T-cell (primary cell): Measurements from ENCODE around the gene MCM3AP. TPM values are rescaled to one million over a fixed set of nuclear protein-coding genes. Genes with fewer than 3 reads are reported as not detected.

ENCODE experiments used
- ATAC-seq, 4 experiments: fragments of 200-7000 bp in 3 of 4; fragments of 150-1000 bp in 1 of 4; cut with Tn5 transposase; replicated peaks in 1 of 4; 1 replicate in 3 of 4; 2 replicates in 1 of 4; pipeline ENCODE4 v1.10.0; 2021; ENCODE audit warnings: moderate library complexity in 3 of 4, mild to moderate bottlenecking in 2 of 4, moderate number of reproducible peaks in 1 of 4
- CTCF ChIA-PET, 2 donors: fragments of 300-600 bp; sonication (Branson Sonifier 250); formaldehyde crosslinking; loops; one replicate each; lab custom pipeline; 2022; ENCODE audit warnings: antibody characterized with exemption in 2 of 2; lab: Charles Lee
- POLR2A ChIA-PET, 2 donors: fragments of 300-600 bp; sonication (Branson Sonifier 250); formaldehyde crosslinking; loops; one replicate each; lab custom pipeline; 2022; ENCODE audit warnings: antibody characterized with exemption in 2 of 2; lab: Charles Lee
- DNase-seq, 35 experiments: peaks; one replicate each; pipeline versions ENCODE4 v3.0.0 to v3.0.0-alpha.2; 2013 to 2023
- H3K27ac ChIP-seq: one replicate; pipeline ENCODE4 v1.5.1; 2013; ENCODE audit warnings: low read length
- H3K27me3 ChIP-seq, 2 experiments: replicated peaks in 1 of 2; 1 replicate in 1 of 2; 2 replicates in 1 of 2; pipeline versions ENCODE4 v1.6.1 to v1.7.0; 2013; ENCODE audit warnings: low read length in 1 of 2, mixed read lengths in 1 of 2; ENCODE audit not compliant: control insufficient read depth in 2 of 2, insufficient read depth in 2 of 2; ENCODE audit errors: extremely low read depth in 1 of 2
- H3K36me3 ChIP-seq, 2 donors: 1 replicate in 1 of 2; 2 replicates in 1 of 2; pipeline versions ENCODE4 v1.6.1 to v1.7.0; 2013; ENCODE audit warnings: low read length in 1 of 2; ENCODE audit not compliant: control insufficient read depth in 2 of 2, insufficient read depth in 1 of 2; ENCODE audit errors: extremely low read depth in 1 of 2
- H3K4me1 ChIP-seq, 2 experiments: 1 replicate in 1 of 2; 2 replicates in 1 of 2; pipeline versions ENCODE4 v1.6.1 to v1.7.0; 2013; ENCODE audit warnings: low read length in 2 of 2, mixed read lengths in 1 of 2; ENCODE audit not compliant: insufficient read depth in 2 of 2, control insufficient read depth in 1 of 2; ENCODE audit errors: extremely low read depth in 1 of 2
- H3K4me3 ChIP-seq, 2 donors: 1 replicate in 1 of 2; 2 replicates in 1 of 2; pipeline versions ENCODE4 v1.5.1 to v1.7.0; 2013; ENCODE audit warnings: mild to moderate bottlenecking in 2 of 2, low read length in 1 of 2, moderate library complexity in 1 of 2; ENCODE audit not compliant: control insufficient read depth in 1 of 2; ENCODE audit errors: extremely low read depth in 1 of 2
- H3K9me3 ChIP-seq: 2 replicates; pipeline ENCODE4 v1.7.0; 2013
- H3K27ac Mint-ChIP-seq, 2 donors: one replicate each; pipeline ENCODE4 v1.8.0; 2020 to 2021; ENCODE audit warnings: mild to moderate bottlenecking in 2 of 2, mixed read lengths in 2 of 2
- H3K27me3 Mint-ChIP-seq, 2 donors: one replicate each; pipeline ENCODE4 v1.8.0; 2021 to 2022; ENCODE audit warnings: mixed read lengths in 2 of 2
- H3K36me3 Mint-ChIP-seq: one replicate; pipeline ENCODE4 v1.8.0; 2021; ENCODE audit warnings: mixed read lengths
- H3K4me1 Mint-ChIP-seq, 3 donors: one replicate each; pipeline ENCODE4 v1.8.0; 2020 to 2022; ENCODE audit warnings: mixed read lengths in 3 of 3, mild to moderate bottlenecking in 1 of 3
- H3K4me3 Mint-ChIP-seq, 3 donors: one replicate each; pipeline ENCODE4 v1.8.0; 2020 to 2022; ENCODE audit warnings: mild to moderate bottlenecking in 3 of 3, mixed read lengths in 3 of 3, moderate library complexity in 3 of 3
- H3K9me3 Mint-ChIP-seq, 3 donors: one replicate each; pipeline ENCODE4 v1.8.0; 2020 to 2022; ENCODE audit warnings: mixed read lengths in 3 of 3
- WGBS: methylation state at CpG from one replicate; pipeline ENCODE4 v1.1.5; 2013; ENCODE audit warnings: missing lambda C conversion rate; ENCODE audit not compliant: insufficient coverage; 5-methylcytosine and 5-hydroxymethylcytosine counted together
- total RNA-seq, 35 experiments: library from RNA in 6 of 35; stranded (reverse) in 6 of 35; fragments of 120-200 nt in 1 of 35; gene quantifications; one replicate each; pipeline versions ENCODE4 v1.2.1 to v1.2.4 and lab custom pipeline; 2013 to 2026

MCM3AP gene
- total RNA-seq, 5 donors from 2014 or later (not counting 1 experiment from before 2014, with no cell fraction given), result 126 to 180 (median 166) TPM

GRCh38 chr21:46320331-46320801, 35.0 kb upstream of the MCM3AP start:
- ATAC-seq, result no peak
- 56% methylated on average over 3 of the region's 4 CpGs for WGBS
- Histone ChIP-seq H3K4me3 (no peak overlapping the region), H3K27me3 (no peaks in the 10 kb centered on the region), H3K36me3 (no peaks in the 10 kb centered on the region), H3K9me3 (no peaks in the 10 kb centered on the region), H3K27ac (no peak overlapping the region), H3K4me1 (peaks cover 12 to 25% of the 10 kb centered on the region in 2 experiments)
- DNase-seq, result no peak
- H3K36me3 Mint-ChIP-seq, result no peaks in the 10 kb centered on the region
- H3K27me3 Mint-ChIP-seq, result no peaks in the 10 kb centered on the region
- peaks cover 18 to 28% (median 24%) of the 10 kb centered on the region in 3 donors for H3K4me1 Mint-ChIP-seq
- ChIA-PET POLR2A (no interaction called here), CTCF (no interaction called here)
- no peak overlapping the region for H3K4me3 Mint-ChIP-seq
- H3K27ac Mint-ChIP-seq, result no peak overlapping the region
- no peaks in the 10 kb centered on the region for H3K9me3 Mint-ChIP-seq

- H3K9me3 Mint-ChIP-seq, result no peaks in the 10 kb centered on the region
- peaks cover 16 to 27% (median 22%) of the 10 kb centered on the region in 3 donors for H3K4me1 Mint-ChIP-seq
- ATAC-seq (no peak), DNase-seq (no peak)
- CTCF ChIA-PET, result no interaction called here
- Histone ChIP-seq H3K27me3 (no peaks in the 10 kb centered on the region), H3K36me3 (no peaks in the 10 kb centered on the region), H3K4me3 (no peak overlapping the region), H3K9me3 (no peaks in the 10 kb centered on the region), H3K27ac (no peak overlapping the region), H3K4me1 (peaks cover 10 to 21% of the 10 kb centered on the region in 2 experiments)
- H3K27me3 Mint-ChIP-seq, result no peaks in the 10 kb centered on the region
- H3K27ac Mint-ChIP-seq, result no peak overlapping the region
- 93% methylated on average over 3 of the region's 7 CpGs for WGBS
- H3K4me3 Mint-ChIP-seq, result no peak overlapping the region
- POLR2A ChIA-PET, result no interaction called here
- H3K36me3 Mint-ChIP-seq, result no peaks in the 10 kb centered on the region
These were observed 33.8 kb upstream of the MCM3AP start for GRCh38 chr21:46319186-46319585.

- H3K36me3 Mint-ChIP-seq, result no peaks in the 10 kb centered on the region
- ChIA-PET POLR2A (no interaction called here), CTCF (no interaction called here)
- no peak for DNase-seq
- Histone ChIP-seq H3K36me3 (peaks cover 0 to under 1% of the 10 kb centered on the region in 2 donors), H3K27me3 (no peaks in the 10 kb centered on the region), H3K4me3 (no peak overlapping the region), H3K27ac (no peak overlapping the region), H3K9me3 (no peaks in the 10 kb centered on the region), H3K4me1 (peaks cover 10 to 19% of the 10 kb centered on the region in 2 experiments)
- ATAC-seq, result no peak
- no peak overlapping the region for H3K27ac Mint-ChIP-seq
- WGBS, result 94% methylated on average over 2 of the region's 4 CpGs
- H3K4me3 Mint-ChIP-seq, result no peak overlapping the region
- peaks cover 16 to 27% (median 22%) of the 10 kb centered on the region in 3 donors for H3K4me1 Mint-ChIP-seq
- H3K9me3 Mint-ChIP-seq, result no peaks in the 10 kb centered on the region
- H3K27me3 Mint-ChIP-seq, result no peaks in the 10 kb centered on the region
These were observed 33.0 kb upstream of the MCM3AP start for GRCh38 chr21:46318464-46318845.

- Mint-ChIP-seq H3K9me3 (no peaks in the 10 kb centered on the region), H3K27ac (no peak overlapping the region), H3K36me3 (no peaks in the 10 kb centered on the region), H3K4me3 (no peak overlapping the region), H3K4me1 (peaks cover 11 to 23% (median 18%) of the 10 kb centered on the region in 3 donors), H3K27me3 (no peaks in the 10 kb centered on the region)
- ATAC-seq (no peak), DNase-seq (no peak)
- Histone ChIP-seq H3K4me3 (no peak overlapping the region), H3K27ac (no peak overlapping the region), H3K36me3 (peaks cover 0 to 2% of the 10 kb centered on the region in 2 donors), H3K27me3 (no peaks in the 10 kb centered on the region), H3K9me3 (no peaks in the 10 kb centered on the region), H3K4me1 (peaks cover 9 to 13% of the 10 kb centered on the region in 2 experiments)
- ChIA-PET CTCF (interaction anchor here in 1 of 2 donors (0.6 kb wide), 1 partner anchor 43 kb away, joined by 9 read pairs; no protein-coding TSS in a partner anchor), POLR2A (no interaction called here)
- WGBS, result 97% methylated on average over 18 of the region's 20 CpGs
These were observed 32.5 kb upstream of the MCM3AP start for GRCh38 chr21:46317710-46318463.

- DNase-seq, result no peak
- Histone ChIP-seq H3K4me3 (no peak overlapping the region), H3K27me3 (no peaks in the 10 kb centered on the region), H3K36me3 (peaks cover 0 to 2% of the 10 kb centered on the region in 2 donors), H3K4me1 (peaks cover 2 to 3% of the 10 kb centered on the region in 2 experiments), H3K27ac (no peak overlapping the region), H3K9me3 (no peaks in the 10 kb centered on the region)
- Mint-ChIP-seq H3K27me3 (no peaks in the 10 kb centered on the region), H3K4me3 (no peak overlapping the region), H3K27ac (no peak overlapping the region), H3K4me1 (peaks cover under 1 to 12% (median 7%) of the 10 kb centered on the region in 3 donors), H3K9me3 (no peaks in the 10 kb centered on the region), H3K36me3 (no peaks in the 10 kb centered on the region)
- POLR2A ChIA-PET, result no interaction called here
- ATAC-seq, result no peak
- CTCF ChIA-PET, result no interaction called here
- WGBS, result 95% methylated on average over 11 of the region's 14 CpGs
These were observed 31.4 kb upstream of the MCM3AP start for GRCh38 chr21:46316708-46317324.

DNA sequence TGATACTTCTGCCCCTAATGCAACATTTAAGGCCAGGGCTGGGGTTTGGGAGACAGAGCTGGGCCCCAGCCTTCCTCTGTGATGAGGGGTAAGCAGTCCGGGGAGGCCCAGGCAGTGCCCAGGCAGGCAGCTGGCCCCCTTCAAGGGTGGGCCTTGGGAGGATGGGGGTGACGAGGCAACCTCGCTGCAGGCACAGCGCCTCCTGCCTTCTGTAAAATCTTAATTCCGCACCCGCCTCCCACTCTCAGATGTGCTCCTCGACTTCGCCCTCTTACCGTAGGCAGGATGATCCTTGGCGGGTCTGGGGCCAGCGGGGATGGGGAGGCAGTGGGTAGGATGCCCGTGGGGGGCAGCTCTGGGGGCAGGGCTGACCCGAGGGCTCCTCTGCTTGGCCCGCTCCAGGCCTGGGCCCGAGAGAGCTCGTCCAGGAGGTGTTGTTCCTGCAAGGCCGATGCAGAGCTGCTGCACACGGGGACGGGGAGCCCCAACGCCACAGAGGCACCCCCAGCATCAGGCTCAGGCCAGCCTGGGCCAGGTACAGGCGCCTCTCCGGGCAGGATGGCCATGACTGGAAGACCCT, 29.1 kb upstream of the MCM3AP start:
- no peaks in the 10 kb centered on the region for H3K27me3 Mint-ChIP-seq
- Histone ChIP-seq H3K27ac (no peak overlapping the region), H3K4me3 (no peak overlapping the region), H3K27me3 (no peaks in the 10 kb centered on the region), H3K36me3 (peaks cover 2% of the 10 kb centered on the region in 2 donors), H3K9me3 (no peaks in the 10 kb centered on the region), H3K4me1 (no peaks in the 10 kb centered on the region)
- H3K4me1 Mint-ChIP-seq, result no peaks in the 10 kb centered on the region
- ATAC-seq, result no peak
- H3K9me3 Mint-ChIP-seq, result no peaks in the 10 kb centered on the region
- CTCF ChIA-PET, result no interaction called here
- DNase-seq, result no peak
- POLR2A ChIA-PET, result no interaction called here
- H3K27ac Mint-ChIP-seq, result no peak overlapping the region
- H3K36me3 Mint-ChIP-seq, result no peaks in the 10 kb centered on the region
- no peak overlapping the region for H3K4me3 Mint-ChIP-seq
- 97% methylated on average over 20 of the region's 22 CpGs for WGBS
